ENCODE results near the gene SLC22A12. TPM values are rescaled to one million over a fixed set of nuclear protein-coding genes. Genes with fewer than 3 reads are reported as not detected.

The SLC22A12 gene
- total and polyA plus RNA-seq, 2 experiments from 2014 or later, result not detected

DNA sequence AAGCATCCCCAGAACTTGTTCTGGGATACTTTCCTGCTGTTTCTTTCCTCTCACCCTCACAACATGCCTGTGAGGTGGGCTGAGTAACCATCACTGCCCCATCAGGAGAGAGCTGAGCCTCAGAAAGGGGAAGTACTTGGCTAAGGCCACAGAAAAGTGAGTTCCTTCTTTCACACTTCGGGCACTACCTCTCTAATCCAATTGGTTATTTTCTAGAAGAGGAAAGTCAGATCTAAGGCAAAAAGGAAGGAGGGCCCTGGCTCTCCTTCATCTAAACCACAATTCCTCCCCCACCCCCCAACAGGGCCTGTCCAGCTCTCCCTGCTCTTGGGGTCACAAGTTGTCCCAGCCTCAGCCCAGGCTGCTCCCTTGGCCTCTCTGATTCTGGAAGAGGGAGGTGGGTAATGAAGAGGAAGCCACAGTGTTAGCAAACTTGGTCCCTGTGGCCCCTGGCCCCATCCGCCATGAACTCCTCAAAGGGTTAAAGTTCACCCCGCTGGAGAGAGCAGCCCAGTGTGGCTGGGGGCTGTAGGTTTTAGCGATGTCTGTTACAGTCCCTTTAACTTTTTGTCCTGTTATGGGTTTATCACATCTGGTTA lies 34.0 kb downstream of the SLC22A12 start:
- Histone ChIP-seq H3K4me1 (ENCODE audit: insufficient read depth) (peaks cover 11% of the 10 kb centered on the region), H3F3A (replicated peaks; ENCODE audit: low read depth) (no peaks in the 10 kb centered on the region), H2AFZ (no peak overlapping the region), H3K79me2 (replicated peaks; ENCODE audit: insufficient read depth) (no peaks in the 10 kb centered on the region), H3K27ac (ENCODE audit: low read depth) (no peak overlapping the region), H3K4me2 (no peak overlapping the region), H3K9me2 (ENCODE audit: insufficient read depth) (no peaks in the 10 kb centered on the region), H4K20me1 (replicated peaks; ENCODE audit: insufficient read depth) (no peaks in the 10 kb centered on the region; the same call in 1 of the 2 replicates), H3K27me3 (ENCODE audit: insufficient read depth) (no peaks in the 10 kb centered on the region; the same call in 1 of the 2 replicates), H3K36me3 (ENCODE audit: insufficient read depth) (no peaks in the 10 kb centered on the region), H3K4me3 (no peak overlapping the region)
- H3K27me3 Mint-ChIP-seq (ENCODE audit: insufficient read depth, low read depth, poor library complexity), result peaks cover 8% of the 10 kb centered on the region
- H3K9me3 Mint-ChIP-seq, result no peaks in the 10 kb centered on the region
- ATAC-seq (no peak), DNase-seq (ENCODE audit: low spot score) (no peak)
- TF ChIP-seq CREB1 (CRISPR knock-in tag; IDR thresholded peaks at IDR 0.05; ENCODE audit: low read depth) (no peak), STAT1 (IDR thresholded peaks at IDR 0.05; ENCODE audit: unreplicated experiment) (no peak), ZNF114 (CRISPR knock-in tag; IDR thresholded peaks at IDR 0.05) (no peak), EZH2 (IDR thresholded peaks at IDR 0.05; ENCODE audit: low read depth, unreplicated experiment) (no peak), ZNF331 (CRISPR knock-in tag; IDR thresholded peaks at IDR 0.05; ENCODE audit: low read depth) (no peak), POLR2AphosphoS5 (IDR thresholded peaks at IDR 0.05; ENCODE audit: low read depth) (no peak)
- peaks cover 33% of the 10 kb centered on the region for H3K4me1 Mint-ChIP-seq
- H3K4me3 Mint-ChIP-seq, result no peak overlapping the region
- no peak overlapping the region for H3K27ac Mint-ChIP-seq
- H3K36me3 Mint-ChIP-seq (ENCODE audit: low read depth), result peaks cover 6% of the 10 kb centered on the region; the same call in 1 of the 3 replicates

DNA sequence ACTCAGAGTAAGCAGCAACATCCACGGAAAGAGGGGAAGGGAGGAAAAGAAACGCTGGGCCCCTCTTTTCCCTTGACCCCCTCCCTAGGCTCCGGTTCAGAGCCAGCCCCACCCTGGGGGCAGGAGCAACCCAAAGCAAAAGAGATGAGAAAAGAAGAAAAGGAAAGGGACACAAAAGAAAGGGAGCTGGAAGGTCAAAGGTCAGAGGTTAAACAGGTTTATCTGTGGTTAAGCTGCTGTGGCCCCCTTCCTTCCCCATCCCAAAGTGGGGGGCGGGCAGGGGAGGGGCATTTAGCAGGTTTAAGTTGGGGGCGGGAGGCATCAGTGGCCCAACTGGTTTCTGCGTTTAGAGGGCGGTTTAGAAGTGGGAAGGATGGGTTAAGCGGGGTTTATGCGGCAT lies 35.6 kb downstream of the SLC22A12 start:
- no peaks in the 10 kb centered on the region for H3K9me2 ChIP-seq (ENCODE audit: insufficient read depth)
- H3K27ac ChIP-seq (ENCODE audit: low read depth), result no peak overlapping the region
- H3K9me3 Mint-ChIP-seq, result no peaks in the 10 kb centered on the region
- H3K4me3 Mint-ChIP-seq, result no peak overlapping the region
- DNase-seq (ENCODE audit: low spot score) (no peak), ATAC-seq (no peak)
- H3K27me3 ChIP-seq (ENCODE audit: insufficient read depth), result peaks cover 9% of the 10 kb centered on the region
- peaks cover 7% of the 10 kb centered on the region for H3K27me3 Mint-ChIP-seq (ENCODE audit: insufficient read depth, low read depth, poor library complexity)
- H3K4me1 ChIP-seq (ENCODE audit: insufficient read depth), result peaks cover 8% of the 10 kb centered on the region
- 0 out of 2 replicates have a peak, but pooled peaks cover 3% of the 10 kb centered on the region for H3F3A ChIP-seq (replicated peaks; ENCODE audit: low read depth)
- no peaks in the 10 kb centered on the region for H3K36me3 ChIP-seq (ENCODE audit: insufficient read depth)
- H3K4me2 ChIP-seq, result 0 out of 2 replicates have a peak overlapping the region, but pooled peaks have one; percentile 26
- H2AFZ ChIP-seq, result no peak overlapping the region
- H3K79me2 ChIP-seq (replicated peaks; ENCODE audit: insufficient read depth), result no peaks in the 10 kb centered on the region
- H3K27ac Mint-ChIP-seq, result no peak overlapping the region
- H3K36me3 Mint-ChIP-seq (ENCODE audit: low read depth), result peaks cover 6% of the 10 kb centered on the region; the same call in 1 of the 3 replicates
- no peaks in the 10 kb centered on the region; the same call in 1 of the 2 replicates for H4K20me1 ChIP-seq (replicated peaks; ENCODE audit: insufficient read depth)
- H3K4me3 ChIP-seq, result no peak overlapping the region
- peaks cover 23% of the 10 kb centered on the region for H3K4me1 Mint-ChIP-seq
- TF ChIP-seq, protein P1, sequence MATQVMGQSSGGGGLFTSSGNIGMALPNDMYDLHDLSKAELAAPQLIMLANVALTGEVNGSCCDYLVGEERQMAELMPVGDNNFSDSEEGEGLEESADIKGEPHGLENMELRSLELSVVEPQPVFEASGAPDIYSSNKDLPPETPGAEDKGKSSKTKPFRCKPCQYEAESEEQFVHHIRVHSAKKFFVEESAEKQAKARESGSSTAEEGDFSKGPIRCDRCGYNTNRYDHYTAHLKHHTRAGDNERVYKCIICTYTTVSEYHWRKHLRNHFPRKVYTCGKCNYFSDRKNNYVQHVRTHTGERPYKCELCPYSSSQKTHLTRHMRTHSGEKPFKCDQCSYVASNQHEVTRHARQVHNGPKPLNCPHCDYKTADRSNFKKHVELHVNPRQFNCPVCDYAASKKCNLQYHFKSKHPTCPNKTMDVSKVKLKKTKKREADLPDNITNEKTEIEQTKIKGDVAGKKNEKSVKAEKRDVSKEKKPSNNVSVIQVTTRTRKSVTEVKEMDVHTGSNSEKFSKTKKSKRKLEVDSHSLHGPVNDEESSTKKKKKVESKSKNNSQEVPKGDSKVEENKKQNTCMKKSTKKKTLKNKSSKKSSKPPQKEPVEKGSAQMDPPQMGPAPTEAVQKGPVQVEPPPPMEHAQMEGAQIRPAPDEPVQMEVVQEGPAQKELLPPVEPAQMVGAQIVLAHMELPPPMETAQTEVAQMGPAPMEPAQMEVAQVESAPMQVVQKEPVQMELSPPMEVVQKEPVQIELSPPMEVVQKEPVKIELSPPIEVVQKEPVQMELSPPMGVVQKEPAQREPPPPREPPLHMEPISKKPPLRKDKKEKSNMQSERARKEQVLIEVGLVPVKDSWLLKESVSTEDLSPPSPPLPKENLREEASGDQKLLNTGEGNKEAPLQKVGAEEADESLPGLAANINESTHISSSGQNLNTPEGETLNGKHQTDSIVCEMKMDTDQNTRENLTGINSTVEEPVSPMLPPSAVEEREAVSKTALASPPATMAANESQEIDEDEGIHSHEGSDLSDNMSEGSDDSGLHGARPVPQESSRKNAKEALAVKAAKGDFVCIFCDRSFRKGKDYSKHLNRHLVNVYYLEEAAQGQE (IDR thresholded peaks at IDR 0.05; ENCODE audit: unreplicated experiment), result no peak
- TF ChIP-seq CREB1 (CRISPR knock-in tag; IDR thresholded peaks at IDR 0.05; ENCODE audit: low read depth) (no peak), POLR2AphosphoS5 (IDR thresholded peaks at IDR 0.05; ENCODE audit: low read depth) (no peak), NANOG (IDR thresholded peaks at IDR 0.05; ENCODE audit: borderline replicate concordance) (no peak), ZNF331 (CRISPR knock-in tag; IDR thresholded peaks at IDR 0.05; ENCODE audit: low read depth) (no peak), EZH2 (IDR thresholded peaks at IDR 0.05; ENCODE audit: low read depth, unreplicated experiment) (no peak)
- TF ChIP-seq, protein P2, sequence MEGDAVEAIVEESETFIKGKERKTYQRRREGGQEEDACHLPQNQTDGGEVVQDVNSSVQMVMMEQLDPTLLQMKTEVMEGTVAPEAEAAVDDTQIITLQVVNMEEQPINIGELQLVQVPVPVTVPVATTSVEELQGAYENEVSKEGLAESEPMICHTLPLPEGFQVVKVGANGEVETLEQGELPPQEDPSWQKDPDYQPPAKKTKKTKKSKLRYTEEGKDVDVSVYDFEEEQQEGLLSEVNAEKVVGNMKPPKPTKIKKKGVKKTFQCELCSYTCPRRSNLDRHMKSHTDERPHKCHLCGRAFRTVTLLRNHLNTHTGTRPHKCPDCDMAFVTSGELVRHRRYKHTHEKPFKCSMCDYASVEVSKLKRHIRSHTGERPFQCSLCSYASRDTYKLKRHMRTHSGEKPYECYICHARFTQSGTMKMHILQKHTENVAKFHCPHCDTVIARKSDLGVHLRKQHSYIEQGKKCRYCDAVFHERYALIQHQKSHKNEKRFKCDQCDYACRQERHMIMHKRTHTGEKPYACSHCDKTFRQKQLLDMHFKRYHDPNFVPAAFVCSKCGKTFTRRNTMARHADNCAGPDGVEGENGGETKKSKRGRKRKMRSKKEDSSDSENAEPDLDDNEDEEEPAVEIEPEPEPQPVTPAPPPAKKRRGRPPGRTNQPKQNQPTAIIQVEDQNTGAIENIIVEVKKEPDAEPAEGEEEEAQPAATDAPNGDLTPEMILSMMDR (conservative IDR thresholded peaks at IDR 0.05; ENCODE audit: low read depth in 2 of 2), result no peak
- TF ChIP-seq, protein P3, sequence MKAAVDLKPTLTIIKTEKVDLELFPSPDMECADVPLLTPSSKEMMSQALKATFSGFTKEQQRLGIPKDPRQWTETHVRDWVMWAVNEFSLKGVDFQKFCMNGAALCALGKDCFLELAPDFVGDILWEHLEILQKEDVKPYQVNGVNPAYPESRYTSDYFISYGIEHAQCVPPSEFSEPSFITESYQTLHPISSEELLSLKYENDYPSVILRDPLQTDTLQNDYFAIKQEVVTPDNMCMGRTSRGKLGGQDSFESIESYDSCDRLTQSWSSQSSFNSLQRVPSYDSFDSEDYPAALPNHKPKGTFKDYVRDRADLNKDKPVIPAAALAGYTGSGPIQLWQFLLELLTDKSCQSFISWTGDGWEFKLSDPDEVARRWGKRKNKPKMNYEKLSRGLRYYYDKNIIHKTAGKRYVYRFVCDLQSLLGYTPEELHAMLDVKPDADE (IDR thresholded peaks at IDR 0.05), result no peak
